ENCODE measurements around the gene BTAF1.
"Not testable (repeated sequence)": the region's sequence is repeated elsewhere in the genome, so short reads cannot be mapped to it uniquely, and the experiment has no call there.

Gene BTAF1

GRCh38 chr10:91887272-91888076, 36.1 kb upstream of the BTAF1 start:
- H3K27ac ChIP-seq (ENCODE audit: low read length), result no peak overlapping the region
- H3K9ac ChIP-seq (ENCODE audit: low read length in 2 of 2), result peak overlapping the region; percentile 56 to 63
- peaks cover 0 to 2% of the 10 kb centered on the region in 2 donors for H3K27me3 ChIP-seq (ENCODE audit: control insufficient read depth in 1 of 2, insufficient read depth in 2 of 2, low read length in 2 of 2)
- peaks cover 11% of the 10 kb centered on the region for H3K4me1 ChIP-seq (ENCODE audit: control insufficient read depth, insufficient read depth, low read length)
- H3K36me3 ChIP-seq (ENCODE audit: control insufficient read depth in 2 of 2, insufficient read depth in 2 of 2, low read length in 2 of 2), result no peaks in the 10 kb centered on the region
- H3K9me3 ChIP-seq (ENCODE audit: control insufficient read depth in 2 of 2, low read length in 2 of 2), result no peaks in the 10 kb centered on the region
- peak overlapping the region; percentile 58 to 78 for H3K4me3 ChIP-seq (ENCODE audit: low read length in 2 of 2)

- H3K27ac ChIP-seq (ENCODE audit: low read length), result no peak overlapping the region
- H3K9ac ChIP-seq (ENCODE audit: low read length in 2 of 2), result no peak overlapping the region
- no peaks in the 10 kb centered on the region for H3K36me3 ChIP-seq (ENCODE audit: control insufficient read depth in 2 of 2, insufficient read depth in 2 of 2, low read length in 2 of 2)
- peaks cover 0 to 2% of the 10 kb centered on the region in 2 donors for H3K27me3 ChIP-seq (ENCODE audit: control insufficient read depth in 1 of 2, insufficient read depth in 2 of 2, low read length in 2 of 2)
- no peak overlapping the region for H3K4me3 ChIP-seq (ENCODE audit: low read length in 2 of 2)
- H3K9me3 ChIP-seq (ENCODE audit: control insufficient read depth in 2 of 2, low read length in 2 of 2), result no peaks in the 10 kb centered on the region
- no peaks in the 10 kb centered on the region for H3K4me1 ChIP-seq (ENCODE audit: control insufficient read depth, insufficient read depth, low read length)
Measured at GRCh38 chr10:91891125-91892001, 32.2 kb upstream of the BTAF1 start.

GRCh38 chr10:91893051-91893450, 30.5 kb upstream of the BTAF1 start:
- Histone ChIP-seq H3K36me3 (ENCODE audit: control insufficient read depth in 2 of 2, insufficient read depth in 2 of 2, low read length in 2 of 2) (no peaks in the 10 kb centered on the region), H3K9ac (ENCODE audit: low read length in 2 of 2) (no peak overlapping the region), H3K4me1 (ENCODE audit: control insufficient read depth, insufficient read depth, low read length) (no peaks in the 10 kb centered on the region), H3K9me3 (ENCODE audit: control insufficient read depth in 2 of 2, low read length in 2 of 2) (no peaks in the 10 kb centered on the region), H3K4me3 (ENCODE audit: low read length in 2 of 2) (no peak overlapping the region), H3K27me3 (ENCODE audit: control insufficient read depth in 1 of 2, insufficient read depth in 2 of 2, low read length in 2 of 2) (peaks cover 0 to 2% of the 10 kb centered on the region in 2 donors), H3K27ac (ENCODE audit: low read length) (no peak overlapping the region)

- not testable (repeated sequence) for H3K27ac ChIP-seq (ENCODE audit: low read length); H3K9ac ChIP-seq (ENCODE audit: low read length in 2 of 2); H3K36me3 ChIP-seq (ENCODE audit: control insufficient read depth in 2 of 2, insufficient read depth in 2 of 2, low read length in 2 of 2); H3K9me3 ChIP-seq (ENCODE audit: control insufficient read depth in 2 of 2, low read length in 2 of 2); H3K27me3 ChIP-seq (ENCODE audit: control insufficient read depth in 1 of 2, insufficient read depth in 2 of 2, low read length in 2 of 2); H3K4me1 ChIP-seq (ENCODE audit: control insufficient read depth, insufficient read depth, low read length); H3K4me3 ChIP-seq (ENCODE audit: low read length in 2 of 2)
Measured at GRCh38 chr10:91894261-91894685, 29.3 kb upstream of the BTAF1 start.

- H3K27ac ChIP-seq (ENCODE audit: low read length), result no peak overlapping the region
- no peaks in the 10 kb centered on the region for H3K36me3 ChIP-seq (ENCODE audit: control insufficient read depth in 2 of 2, insufficient read depth in 2 of 2, low read length in 2 of 2)
- H3K4me3 ChIP-seq (ENCODE audit: low read length in 2 of 2), result no peak overlapping the region
- H3K9ac ChIP-seq (ENCODE audit: low read length in 2 of 2), result no peak overlapping the region
- no peaks in the 10 kb centered on the region for H3K27me3 ChIP-seq (ENCODE audit: control insufficient read depth in 1 of 2, insufficient read depth in 2 of 2, low read length in 2 of 2)
- no peaks in the 10 kb centered on the region for H3K9me3 ChIP-seq (ENCODE audit: control insufficient read depth in 2 of 2, low read length in 2 of 2)
- no peaks in the 10 kb centered on the region for H3K4me1 ChIP-seq (ENCODE audit: control insufficient read depth, insufficient read depth, low read length)
Measured at GRCh38 chr10:91896212-91896756, 27.3 kb upstream of the BTAF1 start.

GRCh38 chr10:91897421-91897820, 26.1 kb upstream of the BTAF1 start:
- Histone ChIP-seq H3K4me3 (ENCODE audit: low read length in 2 of 2) (no peak overlapping the region), H3K4me1 (ENCODE audit: control insufficient read depth, insufficient read depth, low read length) (no peaks in the 10 kb centered on the region), H3K9ac (ENCODE audit: low read length in 2 of 2) (no peak overlapping the region), H3K27ac (ENCODE audit: low read length) (no peak overlapping the region), H3K27me3 (ENCODE audit: control insufficient read depth in 1 of 2, insufficient read depth in 2 of 2, low read length in 2 of 2) (no peaks in the 10 kb centered on the region), H3K9me3 (ENCODE audit: control insufficient read depth in 2 of 2, low read length in 2 of 2) (no peaks in the 10 kb centered on the region), H3K36me3 (ENCODE audit: control insufficient read depth in 2 of 2, insufficient read depth in 2 of 2, low read length in 2 of 2) (no peaks in the 10 kb centered on the region)

GRCh38 chr10:91901784-91902677, 21.5 kb upstream of the BTAF1 start:
- Histone ChIP-seq H3K9ac (ENCODE audit: low read length in 2 of 2) (no peak overlapping the region), H3K27me3 (ENCODE audit: control insufficient read depth in 1 of 2, insufficient read depth in 2 of 2, low read length in 2 of 2) (no peaks in the 10 kb centered on the region), H3K4me3 (ENCODE audit: low read length in 2 of 2) (no peak overlapping the region), H3K36me3 (ENCODE audit: control insufficient read depth in 2 of 2, insufficient read depth in 2 of 2, low read length in 2 of 2) (no peaks in the 10 kb centered on the region), H3K9me3 (ENCODE audit: control insufficient read depth in 2 of 2, low read length in 2 of 2) (no peaks in the 10 kb centered on the region), H3K27ac (ENCODE audit: low read length) (no peak overlapping the region), H3K4me1 (ENCODE audit: control insufficient read depth, insufficient read depth, low read length) (no peaks in the 10 kb centered on the region)

GRCh38 chr10:91907033-91907594, 16.5 kb upstream of the BTAF1 start:
- Histone ChIP-seq H3K9ac (ENCODE audit: low read length in 2 of 2) (no peak overlapping the region), H3K4me3 (ENCODE audit: low read length in 2 of 2) (no peak overlapping the region), H3K27me3 (ENCODE audit: control insufficient read depth in 1 of 2, insufficient read depth in 2 of 2, low read length in 2 of 2) (no peaks in the 10 kb centered on the region), H3K4me1 (ENCODE audit: control insufficient read depth, insufficient read depth, low read length) (peaks cover 5% of the 10 kb centered on the region), H3K36me3 (ENCODE audit: control insufficient read depth in 2 of 2, insufficient read depth in 2 of 2, low read length in 2 of 2) (no peaks in the 10 kb centered on the region), H3K27ac (ENCODE audit: low read length) (no peak overlapping the region), H3K9me3 (ENCODE audit: control insufficient read depth in 2 of 2, low read length in 2 of 2) (no peaks in the 10 kb centered on the region)

GRCh38 chr10:91907914-91908336, 15.6 kb upstream of the BTAF1 start:
- Histone ChIP-seq H3K27me3 (ENCODE audit: control insufficient read depth in 1 of 2, insufficient read depth in 2 of 2, low read length in 2 of 2) (no peaks in the 10 kb centered on the region), H3K27ac (ENCODE audit: low read length) (no peak overlapping the region), H3K9ac (ENCODE audit: low read length in 2 of 2) (peak overlapping the region; percentile 36 to 50), H3K4me1 (ENCODE audit: control insufficient read depth, insufficient read depth, low read length) (peaks cover 5% of the 10 kb centered on the region), H3K36me3 (ENCODE audit: control insufficient read depth in 2 of 2, insufficient read depth in 2 of 2, low read length in 2 of 2) (no peaks in the 10 kb centered on the region), H3K9me3 (ENCODE audit: control insufficient read depth in 2 of 2, low read length in 2 of 2) (no peaks in the 10 kb centered on the region), H3K4me3 (ENCODE audit: low read length in 2 of 2) (peak overlapping the region; percentile 38 to 83)
